Measurements from ENCODE around the gene ZC3H13.

Gene ZC3H13

GRCh38 chr13:45907503-45907902 is 145.0 kb downstream of the ZC3H13 start:
- no peaks in the 10 kb centered on the region for H3F3A ChIP-seq (ENCODE audit: control insufficient read depth, insufficient read depth)
- H3K4me3 ChIP-seq (ENCODE audit: low read length): no peak overlapping the region
- H3K27ac ChIP-seq (ENCODE audit: low read depth, low read length): no peak overlapping the region
- no peak for TF ChIP-seq CTCF (IDR thresholded peaks at IDR 0.05; ENCODE audit: low read depth, low read length, poor library complexity, severe bottlenecking)
- H3K27me3 ChIP-seq (ENCODE audit: control insufficient read depth, low read length): no peaks in the 10 kb centered on the region
- H4K20me1 ChIP-seq (ENCODE audit: control insufficient read depth, insufficient read depth, low read depth, low read length): no peaks in the 10 kb centered on the region
- no peaks in the 10 kb centered on the region for H3K9me3 ChIP-seq (ENCODE audit: control insufficient read depth, insufficient read depth, low read length)
- H3K79me2 ChIP-seq (ENCODE audit: control insufficient read depth, low read length): no peaks in the 10 kb centered on the region
- no peaks in the 10 kb centered on the region for H3K9me2 ChIP-seq (replicated peaks; ENCODE audit: control insufficient read depth, low read length)
- no peak overlapping the region for H3K4me2 ChIP-seq (ENCODE audit: low read length)
- no peaks in the 10 kb centered on the region for H3K36me3 ChIP-seq (ENCODE audit: control insufficient read depth, low read length)
- no peaks in the 10 kb centered on the region for H3K4me1 ChIP-seq (ENCODE audit: control insufficient read depth, low read length)

Measured in DOHH2 (cell line).